Thoracic aorta (tissue), 2 donors: ENCODE measurements around the gene KIF4A. TPM values are rescaled to one million over a fixed set of nuclear protein-coding genes. Genes with fewer than 3 reads are reported as not detected.
"Not testable (repeated sequence)": the region's sequence is repeated elsewhere in the genome, so short reads cannot be mapped to it uniquely, and the experiment has no call there.

ENCODE experiments used
- ATAC-seq: fragments of 150-250 bp; one replicate; pipeline ENCODE4 v1.8.0; 2017; ENCODE audit warnings: low read depth; ENCODE audit not compliant: insufficient number of reproducible peaks, low FRiP score
- DNase-seq: peaks from one replicate; pipeline ENCODE4 v3.0.0-alpha.2; 2020; ENCODE audit warnings: low spot score
- H3K27ac ChIP-seq, 2 donors: fragments of 200-600 bp; sonication (generic); 1 replicate in 1 of 2; 2 replicates in 1 of 2; pipeline ENCODE4 v1.5.1; 2016; ENCODE audit warnings: mild to moderate bottlenecking in 2 of 2, moderate library complexity in 2 of 2
- H3K27me3 ChIP-seq: fragments of 200-600 bp; sonication (generic); replicated peaks from 2 replicates; pipeline ENCODE4 v1.6.0; 2016; ENCODE audit warnings: mild to moderate bottlenecking; ENCODE audit not compliant: insufficient read depth
- H3K36me3 ChIP-seq: fragments of 200-600 bp; sonication (generic); one replicate; pipeline ENCODE4 v1.5.1; 2016
- H3K4me1 ChIP-seq, 2 donors: fragments of 200-600 bp; sonication (generic); 1 replicate in 1 of 2; 2 replicates in 1 of 2; pipeline versions ENCODE4 v1.5.1 to v1.6.0; 2016; ENCODE audit warnings: low read depth in 2 of 2, mild to moderate bottlenecking in 1 of 2; ENCODE audit not compliant: control insufficient read depth in 1 of 2
- H3K4me3 ChIP-seq: fragments of 200-600 bp; sonication (generic); 2 replicates; pipeline ENCODE4 v1.5.1; 2016; ENCODE audit warnings: mild to moderate bottlenecking
- H3K9me3 ChIP-seq: fragments of 200-600 bp; sonication (generic); 2 replicates; pipeline ENCODE4 v1.5.1; 2016
- total RNA-seq, 2 donors: library from RNA; depleted of rRNA; stranded (reverse); fragments of >200 nt; gene quantifications; one replicate each; pipeline versions ENCODE4 v1.1.0 to v1.2.3, GENCODE V29; 2016
- TF ChIP-seq, protein P1 (sequence below): fragments of 200-600 bp; sonication (generic); IDR thresholded peaks from one replicate; pipeline ENCODE4 v1.5.1; 2019; ENCODE audit warnings: antibody characterized with exemption

The KIF4A gene
- total RNA-seq, 2 donors from 2014 or later, result 1.7 TPM; not detected in 1

DNA sequence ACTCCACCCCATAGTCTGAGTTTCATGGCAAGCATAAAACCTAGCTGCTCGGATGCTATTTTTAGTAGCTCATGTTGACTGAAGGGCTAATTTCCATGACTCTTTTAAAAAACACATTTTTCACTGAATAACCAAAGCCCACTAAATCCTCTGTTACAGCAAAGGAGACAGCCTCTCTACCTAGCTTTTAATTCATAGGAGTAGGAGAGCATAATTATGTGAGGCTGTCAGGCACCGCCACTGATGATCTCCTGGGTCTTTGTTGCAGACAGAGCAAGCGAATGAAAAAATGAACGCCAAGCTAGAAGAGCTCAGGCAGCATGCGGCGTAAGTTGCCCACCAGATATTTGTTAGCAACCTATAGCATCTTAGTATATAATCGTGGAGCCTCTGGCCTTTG lies 53.5 kb downstream of the KIF4A start:
- Histone ChIP-seq H3K9me3 (no peaks in the 10 kb centered on the region), H3K27me3 (no peaks in the 10 kb centered on the region), H3K27ac (no peak overlapping the region), H3K4me3 (no peak overlapping the region), H3K36me3 (no peaks in the 10 kb centered on the region), H3K4me1 (no peaks in the 10 kb centered on the region)
- no peak for ATAC-seq
- TF ChIP-seq, protein P1, sequence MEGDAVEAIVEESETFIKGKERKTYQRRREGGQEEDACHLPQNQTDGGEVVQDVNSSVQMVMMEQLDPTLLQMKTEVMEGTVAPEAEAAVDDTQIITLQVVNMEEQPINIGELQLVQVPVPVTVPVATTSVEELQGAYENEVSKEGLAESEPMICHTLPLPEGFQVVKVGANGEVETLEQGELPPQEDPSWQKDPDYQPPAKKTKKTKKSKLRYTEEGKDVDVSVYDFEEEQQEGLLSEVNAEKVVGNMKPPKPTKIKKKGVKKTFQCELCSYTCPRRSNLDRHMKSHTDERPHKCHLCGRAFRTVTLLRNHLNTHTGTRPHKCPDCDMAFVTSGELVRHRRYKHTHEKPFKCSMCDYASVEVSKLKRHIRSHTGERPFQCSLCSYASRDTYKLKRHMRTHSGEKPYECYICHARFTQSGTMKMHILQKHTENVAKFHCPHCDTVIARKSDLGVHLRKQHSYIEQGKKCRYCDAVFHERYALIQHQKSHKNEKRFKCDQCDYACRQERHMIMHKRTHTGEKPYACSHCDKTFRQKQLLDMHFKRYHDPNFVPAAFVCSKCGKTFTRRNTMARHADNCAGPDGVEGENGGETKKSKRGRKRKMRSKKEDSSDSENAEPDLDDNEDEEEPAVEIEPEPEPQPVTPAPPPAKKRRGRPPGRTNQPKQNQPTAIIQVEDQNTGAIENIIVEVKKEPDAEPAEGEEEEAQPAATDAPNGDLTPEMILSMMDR, result no peak
- no peak for DNase-seq

GRCh38 chrX:70346418-70347070 lies 56.6 kb downstream of the KIF4A start:
- no peak overlapping the region for H3K27ac ChIP-seq
- TF ChIP-seq, protein P1, result no peak
- H3K27me3 ChIP-seq, result no peaks in the 10 kb centered on the region
- no peak for ATAC-seq
- H3K9me3 ChIP-seq, result no peaks in the 10 kb centered on the region
- no peak overlapping the region for H3K4me3 ChIP-seq
- DNase-seq, result no peak
- no peaks in the 10 kb centered on the region for H3K36me3 ChIP-seq
- no peaks in the 10 kb centered on the region for H3K4me1 ChIP-seq

- not testable (repeated sequence) for H3K27ac ChIP-seq, H3K9me3 ChIP-seq, H3K27me3 ChIP-seq, H3K36me3 ChIP-seq, DNase-seq, ATAC-seq, H3K4me3 ChIP-seq, H3K4me1 ChIP-seq
Measured at GRCh38 chrX:70348825-70349224, 58.9 kb downstream of the KIF4A start.

- H3K9me3 ChIP-seq, H3K4me1 ChIP-seq, H3K27ac ChIP-seq, H3K4me3 ChIP-seq, H3K36me3 ChIP-seq, H3K27me3 ChIP-seq, ATAC-seq, DNase-seq: not testable (repeated sequence)
Measured at GRCh38 chrX:70349367-70350125, 59.6 kb downstream of the KIF4A start.

GRCh38 chrX:70352496-70352895 lies 62.6 kb downstream of the KIF4A start:
- Histone ChIP-seq H3K27me3 (no peaks in the 10 kb centered on the region), H3K27ac (no peak overlapping the region), H3K36me3 (no peaks in the 10 kb centered on the region), H3K4me3 (no peak overlapping the region), H3K9me3 (no peaks in the 10 kb centered on the region), H3K4me1 (no peaks in the 10 kb centered on the region)
- TF ChIP-seq, protein P1, result no peak
- ATAC-seq (no peak), DNase-seq (no peak)

DNA sequence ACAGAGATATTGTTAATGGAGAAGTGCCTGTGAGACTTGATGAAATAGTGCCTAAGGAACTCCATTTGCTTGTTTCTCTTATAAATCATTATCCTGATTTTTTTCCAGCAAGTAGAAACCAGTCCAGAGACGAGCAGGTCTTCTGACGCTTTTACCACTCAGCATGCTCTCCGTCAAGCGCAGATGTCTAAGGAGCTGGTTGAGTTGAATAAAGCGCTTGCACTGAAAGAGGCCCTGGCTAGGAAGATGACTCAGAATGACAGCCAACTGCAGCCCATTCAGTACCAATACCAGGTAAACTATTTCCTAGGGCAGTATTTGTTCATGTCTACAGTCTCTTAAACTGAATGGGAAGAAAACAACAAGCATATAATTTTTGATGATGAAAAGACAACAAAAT lies 63.6 kb downstream of the KIF4A start:
- DNase-seq (no peak), ATAC-seq (no peak)
- Histone ChIP-seq H3K27ac (no peak overlapping the region), H3K27me3 (no peaks in the 10 kb centered on the region), H3K4me3 (no peak overlapping the region), H3K4me1 (no peaks in the 10 kb centered on the region), H3K36me3 (no peaks in the 10 kb centered on the region), H3K9me3 (no peaks in the 10 kb centered on the region)
- TF ChIP-seq, protein P1, result no peak
